ENCODE results near the gene ZNF277. TPM values are rescaled to one million over a fixed set of nuclear protein-coding genes. Genes with fewer than 3 reads are reported as not detected.

The ZNF277 gene
- polyA plus RNA-seq, 1 donor (not counting 4 experiments of a cell fraction or from before 2014, with no cell fraction given), result 20.2 TPM

- no peaks in the 10 kb centered on the region for H3K9me3 ChIP-seq (ENCODE audit: control insufficient read depth, low read depth, low read length)
- no peaks in the 10 kb centered on the region for H4K20me1 ChIP-seq (ENCODE audit: control insufficient read depth, extremely low read depth, insufficient read depth, low read length)
- no peak overlapping the region for H3K4me3 ChIP-seq (ENCODE audit: control insufficient read depth in 2 of 3, extremely low read depth in 1 of 3, insufficient read depth in 2 of 3, low read depth in 1 of 3, low read length in 3 of 3)
- no peak for FAIRE-seq
- no peaks in the 10 kb centered on the region for H3K4me1 ChIP-seq (ENCODE audit: control insufficient read depth, extremely low read depth, insufficient read depth, low read length)
- H3K79me2 ChIP-seq (ENCODE audit: control insufficient read depth, insufficient read depth, low read length), result no peaks in the 10 kb centered on the region
- no peak overlapping the region for H3K27ac ChIP-seq (ENCODE audit: control insufficient read depth, insufficient read depth, low read length)
- peaks cover 5% of the 10 kb centered on the region for H3K27me3 ChIP-seq (ENCODE audit: control insufficient read depth, extremely low read depth, insufficient read depth, low read length)
- H3K9me1 ChIP-seq (ENCODE audit: control insufficient read depth, extremely low read depth, insufficient read depth, low read length), result no peaks in the 10 kb centered on the region
- H3K36me3 ChIP-seq (ENCODE audit: control insufficient read depth in 2 of 2, extremely low read depth in 1 of 2, insufficient read depth in 2 of 2, low read length in 2 of 2), result no peaks in the 10 kb centered on the region
- H3K4me2 ChIP-seq (ENCODE audit: control insufficient read depth, extremely low read depth, insufficient read depth, low read depth, low read length), result no peak overlapping the region
- no peak for DNase-seq (ENCODE audit: low read depth, low spot score)
- TF ChIP-seq CTCF (optimal IDR thresholded peaks at IDR 0.05 in 1 of 3, IDR thresholded peaks at IDR 0.05 in 1 of 3, conservative IDR thresholded peaks at IDR 0.05 in 1 of 3; ENCODE audit: extremely low read depth in 1 of 3, insufficient read depth in 2 of 3, low read length in 3 of 3) (no peak), EZH2 (IDR thresholded peaks at IDR 0.05; ENCODE audit: low read length) (no peak)
- H3K9ac ChIP-seq (ENCODE audit: control insufficient read depth, extremely low read depth, insufficient read depth, low read length), result no peak overlapping the region
- no peak overlapping the region for H2AFZ ChIP-seq (ENCODE audit: control insufficient read depth, low read length)
- dilution Hi-C loops (cut with MboI; ENCODE audit: extremely low pct_ligation_motif_present, low sequenced_read_pairs), result no loop called here
Measured at GRCh38 chr7:112372101-112372500, 165.6 kb downstream of the ZNF277 start.

- Histone ChIP-seq H3K9me1 (ENCODE audit: control insufficient read depth, extremely low read depth, insufficient read depth, low read length) (no peaks in the 10 kb centered on the region), H4K20me1 (ENCODE audit: control insufficient read depth, extremely low read depth, insufficient read depth, low read length) (no peaks in the 10 kb centered on the region), H3K9me3 (ENCODE audit: control insufficient read depth, low read depth, low read length) (no peaks in the 10 kb centered on the region), H3K4me1 (ENCODE audit: control insufficient read depth, extremely low read depth, insufficient read depth, low read length) (no peaks in the 10 kb centered on the region), H3K4me2 (ENCODE audit: control insufficient read depth, extremely low read depth, insufficient read depth, low read depth, low read length) (no peak overlapping the region), H3K9ac (ENCODE audit: control insufficient read depth, extremely low read depth, insufficient read depth, low read length) (no peak overlapping the region), H3K4me3 (ENCODE audit: control insufficient read depth in 2 of 3, extremely low read depth in 1 of 3, insufficient read depth in 2 of 3, low read depth in 1 of 3, low read length in 3 of 3) (no peak overlapping the region), H3K79me2 (ENCODE audit: control insufficient read depth, insufficient read depth, low read length) (no peaks in the 10 kb centered on the region), H3K27ac (ENCODE audit: control insufficient read depth, insufficient read depth, low read length) (no peak overlapping the region), H3K36me3 (ENCODE audit: control insufficient read depth in 2 of 2, extremely low read depth in 1 of 2, insufficient read depth in 2 of 2, low read length in 2 of 2) (no peaks in the 10 kb centered on the region), H3K27me3 (ENCODE audit: control insufficient read depth, extremely low read depth, insufficient read depth, low read length) (peaks cover 5% of the 10 kb centered on the region), H2AFZ (ENCODE audit: control insufficient read depth, low read length) (no peak overlapping the region)
- TF ChIP-seq CTCF (optimal IDR thresholded peaks at IDR 0.05 in 1 of 3, IDR thresholded peaks at IDR 0.05 in 1 of 3, conservative IDR thresholded peaks at IDR 0.05 in 1 of 3; ENCODE audit: extremely low read depth in 1 of 3, insufficient read depth in 2 of 3, low read length in 3 of 3) (no peak), EZH2 (IDR thresholded peaks at IDR 0.05; ENCODE audit: low read length) (no peak)
- FAIRE-seq, result no peak
- DNase-seq (ENCODE audit: low read depth, low spot score), result no peak
- dilution Hi-C loops (cut with MboI; ENCODE audit: extremely low pct_ligation_motif_present, low sequenced_read_pairs), result no loop called here
Measured at GRCh38 chr7:112377593-112377992, 171.1 kb downstream of the ZNF277 start.
